H1 (cell line): ENCODE data around the gene TNFRSF18. TPM values are rescaled to one million over a fixed set of nuclear protein-coding genes. Genes with fewer than 3 reads are reported as not detected.

Experiments used
- CTCF ChIA-PET: fragments of 300-600 bp; sonication (Branson Sonifier 250); formaldehyde crosslinking; loops from one replicate; lab custom pipeline; 2021; ENCODE audit not compliant: partially characterized antibody; lab: Charles Lee
- POLR2A ChIA-PET: fragments of 300-600 bp; sonication (Branson Sonifier 250); formaldehyde crosslinking; loops from one replicate; lab custom pipeline; 2021; ENCODE audit warnings: inconsistent platforms; ENCODE audit not compliant: partially characterized antibody; lab: Charles Lee
- DNase-seq, 2 experiments: peaks; one replicate each; pipeline versions ENCODE4 v3.0.0 to v3.0.0-alpha.2; 2010 to 2022; ENCODE audit warnings: low spot score in 2 of 2, low read depth in 1 of 2, mixed read lengths in 1 of 2
- FAIRE-seq: peaks from 2 replicates; lab custom pipeline; 2011; peaks lifted over from hg19 to GRCh38; lab: Jason Lieb, UNC
- H2AFZ ChIP-seq: 2 replicates; pipeline ENCODE4 v1.8.1; 2012; ENCODE audit warnings: low read length, inconsistent platforms
- H2AK5ac ChIP-seq: 2 replicates; pipeline ENCODE4 v1.6.1; 2013; ENCODE audit warnings: low read depth, low read length
- H2BK120ac ChIP-seq: replicated peaks from 2 replicates; pipeline ENCODE3; 2013; ENCODE audit warnings: low read depth, low read length, inconsistent platforms
- H2BK12ac ChIP-seq: 2 replicates; pipeline ENCODE4 v1.6.1; 2013; ENCODE audit warnings: low read depth, low read length
- H2BK15ac ChIP-seq: 2 replicates; pipeline ENCODE4 v1.6.1; 2013; ENCODE audit warnings: low read length
- H2BK20ac ChIP-seq: 2 replicates; pipeline ENCODE4 v1.6.1; 2013; ENCODE audit warnings: low read length
- H2BK5ac ChIP-seq: 2 replicates; pipeline ENCODE4 v1.6.1; 2013; ENCODE audit warnings: low read depth, low read length
- H3K14ac ChIP-seq: 2 replicates; pipeline ENCODE4 v1.6.1; 2013; ENCODE audit warnings: inconsistent platforms; ENCODE audit not compliant: insufficient read length
- H3K18ac ChIP-seq: 2 replicates; pipeline ENCODE4 v1.6.1; 2013; ENCODE audit warnings: low read length; ENCODE audit errors: extremely low read depth
- H3K23ac ChIP-seq: 2 replicates; pipeline ENCODE4 v1.6.1; 2013; ENCODE audit warnings: inconsistent platforms; ENCODE audit not compliant: insufficient read length
- H3K23me2 ChIP-seq: 2 replicates; pipeline ENCODE4 v1.6.1; 2013; ENCODE audit warnings: low read depth, low read length
- H3K27ac ChIP-seq: 2 replicates; pipeline ENCODE4 v1.6.1; 2011; ENCODE audit warnings: low read depth, low read length, inconsistent platforms
- H3K27me3 ChIP-seq, 4 experiments: replicated peaks in 1 of 4; 1 replicate in 1 of 4; 2 replicates in 3 of 4; pipeline versions ENCODE4 v1.6.1 to v1.8.1; 2011 to 2013; ENCODE audit warnings: low read length in 3 of 4, mild to moderate bottlenecking in 3 of 4, inconsistent platforms in 2 of 4, mixed read lengths in 2 of 4, moderate library complexity in 1 of 4; ENCODE audit not compliant: control insufficient read depth in 3 of 4, insufficient read depth in 3 of 4; ENCODE audit errors: extremely low read depth in 1 of 4
- H3K36me3 ChIP-seq, 4 experiments: 2 replicates each; pipeline versions ENCODE4 v1.6.1 to v1.8.1; 2011 to 2013; ENCODE audit warnings: mild to moderate bottlenecking in 4 of 4, low read length in 3 of 4, moderate library complexity in 2 of 4, control low read depth in 1 of 4, inconsistent platforms in 1 of 4; ENCODE audit not compliant: insufficient read depth in 4 of 4, control insufficient read depth in 2 of 4
- H3K4ac ChIP-seq: replicated peaks from 2 replicates; pipeline ENCODE3; 2013; ENCODE audit warnings: low read length, low read depth, mixed read lengths, inconsistent platforms; ENCODE audit not compliant: insufficient read length
- H3K4me1 ChIP-seq, 4 experiments: replicated peaks in 1 of 4; 1 replicate in 1 of 4; 2 replicates in 3 of 4; pipeline versions ENCODE4 v1.6.1 to v1.8.1; 2011 to 2013; ENCODE audit warnings: low read length in 3 of 4, inconsistent platforms in 2 of 4, mixed read lengths in 1 of 4; ENCODE audit not compliant: insufficient read depth in 4 of 4, control insufficient read depth in 3 of 4
- H3K4me2 ChIP-seq, 2 experiments: 2 replicates each; pipeline versions ENCODE4 v1.6.1 to v1.8.1; 2011 to 2013; ENCODE audit warnings: low read depth in 2 of 2, low read length in 2 of 2, control low read depth in 1 of 2, inconsistent platforms in 1 of 2, mild to moderate bottlenecking in 1 of 2; ENCODE audit not compliant: insufficient read depth in 1 of 2
- H3K4me3 ChIP-seq, 4 experiments: fragments of 200-600, 300-600 bp in 1 of 4; sonication (generic), shearing (Covaris generic), sonication (Bioruptor Twin) in 1 of 4; 2 replicates each; pipeline versions ENCODE4 v1.5.1 to v1.8.1; 2011 to 2016; ENCODE audit warnings: low read length in 4 of 4, low read depth in 3 of 4, control low read depth in 2 of 4, inconsistent platforms in 2 of 4, mild to moderate bottlenecking in 2 of 4, mixed read lengths in 1 of 4, moderate library complexity in 1 of 4; ENCODE audit not compliant: insufficient read depth in 2 of 4; ENCODE audit errors: extremely low read depth in 1 of 4
- H3K56ac ChIP-seq: replicated peaks from 2 replicates; pipeline ENCODE3; 2013; ENCODE audit warnings: low read depth, mild to moderate bottlenecking, mixed read lengths, low read length, inconsistent platforms; ENCODE audit not compliant: insufficient read length
- H3K79me1 ChIP-seq: 2 replicates; pipeline ENCODE4 v1.6.1; 2013; ENCODE audit warnings: low read depth, low read length, control low read depth
- H3K79me2 ChIP-seq, 2 experiments: 2 replicates each; pipeline versions ENCODE4 v1.6.1 to v1.8.1; 2012 to 2013; ENCODE audit warnings: low read length in 2 of 2, mild to moderate bottlenecking in 2 of 2, inconsistent platforms in 1 of 2; ENCODE audit not compliant: insufficient read depth in 2 of 2, control insufficient read depth in 1 of 2
- H3K9ac ChIP-seq, 4 experiments: replicated peaks in 1 of 4; 1 replicate in 1 of 4; 2 replicates in 3 of 4; pipeline versions ENCODE4 v1.6.1 to v1.8.1; 2011 to 2013; ENCODE audit warnings: low read depth in 3 of 4, low read length in 3 of 4, control low read depth in 2 of 4, mild to moderate bottlenecking in 2 of 4, moderate library complexity in 2 of 4, inconsistent platforms in 1 of 4; ENCODE audit errors: extremely low read depth in 1 of 4
- H3K9me3 ChIP-seq, 2 experiments: 2 replicates each; pipeline versions ENCODE4 v1.6.1 to v1.8.1; 2012 to 2013; ENCODE audit warnings: mild to moderate bottlenecking in 2 of 2, moderate library complexity in 2 of 2, control low read depth in 1 of 2, inconsistent platforms in 1 of 2, low read depth in 1 of 2, low read length in 1 of 2, mixed read lengths in 1 of 2; ENCODE audit not compliant: insufficient read depth in 2 of 2
- H4K20me1 ChIP-seq, 2 experiments: replicated peaks in 1 of 2; 2 replicates each; pipeline versions ENCODE3 to v1.8.1; 2011 to 2013; ENCODE audit warnings: inconsistent platforms in 2 of 2, low read length in 2 of 2, mild to moderate bottlenecking in 1 of 2; ENCODE audit not compliant: insufficient read depth in 2 of 2, control insufficient read depth in 1 of 2
- H4K5ac ChIP-seq: 2 replicates; pipeline ENCODE4 v1.6.1; 2013; ENCODE audit warnings: low read length, low read depth, mixed read lengths, inconsistent platforms; ENCODE audit not compliant: insufficient read length
- H4K8ac ChIP-seq: 2 replicates; pipeline ENCODE4 v1.8.0; 2013; ENCODE audit warnings: mild to moderate bottlenecking, moderate library complexity, low read length, inconsistent platforms; ENCODE audit not compliant: insufficient read depth; ENCODE audit errors: extremely low read depth
- H4K91ac ChIP-seq: replicated peaks from 2 replicates; pipeline ENCODE3; 2013; ENCODE audit warnings: low read length, mixed read lengths, inconsistent platforms; ENCODE audit not compliant: insufficient read length
- BACH1 ChIP-seq: IDR thresholded peaks from 2 replicates; pipeline ENCODE4 v1.6.1; 2012; ENCODE audit warnings: low read length, improper control_type of control experiment
- CBX8 ChIP-seq: fragments of 300-800, 300-1000 bp; sonication (generic); IDR thresholded peaks from 2 replicates; pipeline ENCODE4 v1.7.1; 2016; ENCODE audit warnings: low read depth, low read length, borderline replicate concordance
- CEBPB ChIP-seq: IDR thresholded peaks from 2 replicates; pipeline ENCODE4 v1.6.1; 2012; ENCODE audit warnings: low read depth, low read length
- CREB1 ChIP-seq: IDR thresholded peaks from 2 replicates; pipeline ENCODE4 v1.6.1; 2012; ENCODE audit warnings: inconsistent platforms
- EGR1 ChIP-seq: IDR thresholded peaks from 2 replicates; pipeline ENCODE4 v1.6.1; 2011; ENCODE audit warnings: low read depth, low read length, borderline replicate concordance
- EP300 ChIP-seq, 2 experiments: IDR thresholded peaks; 1 replicate in 1 of 2; 2 replicates in 1 of 2; pipeline ENCODE4 v1.6.1; 2011 to 2012; ENCODE audit warnings: low read depth in 2 of 2, low read length in 2 of 2, mild to moderate bottlenecking in 2 of 2, borderline replicate concordance in 1 of 2, inconsistent platforms in 1 of 2, moderate library complexity in 1 of 2
- FOSL1 ChIP-seq: IDR thresholded peaks from 2 replicates; pipeline ENCODE4 v1.6.1; 2011; ENCODE audit warnings: mild to moderate bottlenecking, low read depth, low read length, moderate library complexity; ENCODE audit not compliant: insufficient read depth
- KDM1A ChIP-seq: fragments of 200-600, 300-600 bp; sonication (generic); IDR thresholded peaks from 2 replicates; pipeline ENCODE4 v1.7.1; 2016; ENCODE audit warnings: mild to moderate bottlenecking, low read length, borderline replicate concordance
- POLR2A ChIP-seq, 2 experiments: IDR thresholded peaks; 1 replicate in 1 of 2; 2 replicates in 1 of 2; pipeline ENCODE4 v1.6.1; 2011; ENCODE audit warnings: low read depth in 2 of 2, low read length in 2 of 2, mild to moderate bottlenecking in 2 of 2; ENCODE audit errors: control extremely low read depth in 1 of 2
- POLR2AphosphoS5 ChIP-seq: IDR thresholded peaks from 2 replicates; pipeline ENCODE4 v1.6.1; 2011; ENCODE audit warnings: low read depth, low read length
- RFX5 ChIP-seq: IDR thresholded peaks from 2 replicates; pipeline ENCODE4 v1.6.1; 2011; ENCODE audit warnings: low read depth, low read length, improper control_type of control experiment, borderline replicate concordance
- SP2 ChIP-seq: IDR thresholded peaks from 2 replicates; pipeline ENCODE4 v1.6.1; 2012; ENCODE audit warnings: mild to moderate bottlenecking, low read length, inconsistent platforms
- TBP ChIP-seq: IDR thresholded peaks from 2 replicates; pipeline ENCODE4 v1.6.1; 2011; ENCODE audit warnings: low read depth, low read length, improper control_type of control experiment
- WGBS, 2 experiments: shearing (Covaris generic) in 1 of 2; methylation state at CpG; one replicate each; pipeline versions ENCODE4 v1.1.6 to v1.1.7; 2013 to 2015; ENCODE audit warnings: low lambda C conversion rate in 2 of 2, mixed read lengths in 2 of 2, inconsistent platforms in 1 of 2, low coverage in 1 of 2, missing lambda C conversion rate in 1 of 2; ENCODE audit not compliant: insufficient replicate concordance in 2 of 2, insufficient coverage in 1 of 2, insufficient read length in 1 of 2; ENCODE audit errors: extremely low coverage in 1 of 2, missing lambda C conversion rate in 1 of 2; 5-methylcytosine and 5-hydroxymethylcytosine counted together
- polyA plus RNA-seq, 7 experiments: library from polyadenylated mRNA; depleted of rRNA in 3 of 7; stranded (reverse) in 5 of 7; unstranded in 2 of 7; fragments of >200 nt in 5 of 7; fragments of 200-250 nt in 2 of 7; gene quantifications; 1 replicate in 5 of 7; 2 replicates in 1 of 7; 4 replicates in 1 of 7; pipeline versions ENCODE4 v1.2.1 to v1.2.3, GENCODE V29; 2011 to 2013; ENCODE audit warnings: missing spikeins in 2 of 7, mixed read lengths in 2 of 7
- total RNA-seq: library from RNA; stranded (reverse); fragmentation: NEBNext Ultra II Directional; extraction: Animal tissue kit (Norgen Biotek cat#: 25700); gene quantifications from 2 replicates; pipeline ENCODE4 v1.2.1, GENCODE V29; 2021

TNFRSF18 gene
- total and polyA plus RNA-seq, 2 of the 8 experiments (the other 6 are each of a cell fraction or from before 2014, with no cell fraction given), result 1.5 to 2.5 TPM

- TF ChIP-seq POLR2A (IDR thresholded peaks at IDR 0.05; ENCODE audit: control extremely low read depth in 1 of 2, low read depth in 2 of 2, low read length in 2 of 2), result no peak
- TF ChIP-seq KDM1A, result no peak
- no peak for TF ChIP-seq BACH1
- TF ChIP-seq EGR1, result no peak
- TF ChIP-seq EP300 (IDR thresholded peaks at IDR 0.05; ENCODE audit: borderline replicate concordance in 1 of 2, low read depth in 2 of 2, low read length in 2 of 2), result no peak
- no peak for TF ChIP-seq CEBPB
- TF ChIP-seq CREB1, result no peak
- TF ChIP-seq TBP, result no peak
- no peak for TF ChIP-seq RFX5
- no peak for TF ChIP-seq CBX8
- TF ChIP-seq POLR2AphosphoS5, result no peak
- no peak for TF ChIP-seq FOSL1
- TF ChIP-seq SP2, result no peak
- no peak for FAIRE-seq
- Histone ChIP-seq H2BK15ac (no peak overlapping the region), H3K9ac (no peak overlapping the region), H3K79me1 (no peaks in the 10 kb centered on the region), H3K4me2 (no peak overlapping the region), H3K14ac (no peak overlapping the region), H2BK12ac (peak overlapping the region; percentile 3; the same call in 1 of the 2 replicates), H3K23me2 (no peaks in the 10 kb centered on the region), H3K23ac (no peak overlapping the region), H3K79me2 (no peaks in the 10 kb centered on the region), H3K4me1 (peaks cover 0 to 28% (median 17%) of the 10 kb centered on the region in 4 experiments; a peak in 6 of 7 replicates), H3K56ac (no peak overlapping the region), H2AK5ac (0 out of 2 replicates have a peak overlapping the region, but pooled peaks have one; percentile 10), H4K91ac (no peak overlapping the region), H3K9me3 (peaks cover 4 to 5% of the 10 kb centered on the region in 2 experiments; a peak in 1 of 4 replicates), H3K36me3 (no peaks in the 10 kb centered on the region), H4K20me1 (peaks cover 0 to 1% of the 10 kb centered on the region in 2 experiments), H3K18ac (no peak overlapping the region), H4K8ac (peak overlapping the region; percentile 22; the same call in 1 of the 2 replicates), H2BK120ac (no peak overlapping the region), H3K27me3 (peaks cover 0 to 8% (median 6%) of the 10 kb centered on the region in 4 experiments; a peak in 4 of 7 replicates), H3K4ac (no peak overlapping the region), H2BK5ac (no peak overlapping the region), H3K27ac (no peak overlapping the region), H2AFZ (no peak overlapping the region), H3K4me3 (no peak overlapping the region), H4K5ac (no peak overlapping the region), H2BK20ac (no peak overlapping the region)
- CTCF ChIA-PET, result interaction anchor here (1.2 to 1.8 kb wide), 3 partner anchors 24 to 49 kb away, joined by 3 to 8 read pairs (median 5); no protein-coding TSS in a partner anchor
- DNase-seq, result peak in 1 of 2 experiments; percentile 50
- 90% methylated on average over 21 of the region's 33 CpGs; no CpG with 5 or more reads in 1 of the 2 experiments for WGBS, 2 experiments
- POLR2A ChIA-PET, result interaction anchor here (0.6 to 0.9 kb wide), 2 partner anchors 19 to 623 kb away, joined by 3 read pairs; no protein-coding TSS in a partner anchor
Measured at GRCh38 chr1:1171546-1172340, 34.6 kb downstream of the TNFRSF18 start.
